Hematopoietic multipotent progenitor cell treated with erythropoietin and hydrocortisone succinate and interleukin-3 and kit ligand, for 8 days (in vitro differentiated cells): ENCODE data around the gene ZNF22.
A peak's percentile ranks its signal among the peaks of the same experiment; 100 is the strongest.
"Not testable (repeated sequence)": the region's sequence is repeated elsewhere in the genome, so short reads cannot be mapped to it uniquely, and the experiment has no call there.

Experiments
- DNase-seq: peaks from one replicate; pipeline ENCODE4 v3.0.0-alpha.2; 2015

Gene ZNF22

GRCh38 chr10:44992732-44993225, 7.9 kb upstream of the ZNF22 start:
- no peak for DNase-seq

- DNase-seq, result no peak
These were observed 7.3 kb upstream of the ZNF22 start for GRCh38 chr10:44993226-44993921.

- DNase-seq, result no peak
These were observed 6.6 kb upstream of the ZNF22 start for GRCh38 chr10:44993922-44994751.

GRCh38 chr10:44994752-44995530, 5.8 kb upstream of the ZNF22 start:
- DNase-seq, result no peak

GRCh38 chr10:44995581-44995913, 5.2 kb upstream of the ZNF22 start:
- no peak for DNase-seq

- no peak for DNase-seq
These were observed 4.6 kb upstream of the ZNF22 start for GRCh38 chr10:44995914-44996669.

GRCh38 chr10:44997105-44997748, 3.5 kb upstream of the ZNF22 start:
- no peak for DNase-seq

- no peak for DNase-seq
These were observed 2.5 kb upstream of the ZNF22 start for GRCh38 chr10:44998146-44998631.

GRCh38 chr10:45000138-45000751, 478 bp upstream of the ZNF22 start:
- no peak for DNase-seq

GRCh38 chr10:45001381-45002148, 842 bp downstream of the ZNF22 start:
- DNase-seq, result peak; percentile 55

GRCh38 chr10:45003432-45004000, 2.8 kb downstream of the ZNF22 start:
- DNase-seq, result no peak

- DNase-seq, result no peak
These were observed 3.9 kb downstream of the ZNF22 start for GRCh38 chr10:45004661-45005060.

GRCh38 chr10:45005284-45005683, 4.6 kb downstream of the ZNF22 start:
- DNase-seq, result no peak

- no peak for DNase-seq
These were observed 5.7 kb downstream of the ZNF22 start for GRCh38 chr10:45006276-45007030.

GRCh38 chr10:45008524-45009161, 7.9 kb downstream of the ZNF22 start:
- peak; percentile 91 for DNase-seq

- not testable (repeated sequence) for DNase-seq
These were observed 13.8 kb downstream of the ZNF22 start for GRCh38 chr10:45014557-45014956.

GRCh38 chr10:45015590-45015989, 14.9 kb downstream of the ZNF22 start:
- no peak for DNase-seq

GRCh38 chr10:45023426-45023825, 22.7 kb downstream of the ZNF22 start:
- DNase-seq, result no peak

- DNase-seq, result no peak
These were observed 33.6 kb downstream of the ZNF22 start for GRCh38 chr10:45034301-45034700.
